Suprapubic skin (tissue), 4 donors: ENCODE results near the gene OCIAD1. TPM values are rescaled to one million over a fixed set of nuclear protein-coding genes. Genes with fewer than 3 reads are reported as not detected.

Source experiments
- DNase-seq, 2 donors: peaks; one replicate each; pipeline ENCODE4 v3.0.0-alpha.2; 2019; ENCODE audit warnings: low spot score in 2 of 2
- H3K27ac ChIP-seq: fragments of 200-600 bp; sonication (generic); one replicate; pipeline ENCODE4 v1.5.1; 2019
- H3K27me3 ChIP-seq: fragments of 200-600 bp; sonication (generic); one replicate; pipeline ENCODE4 v1.5.1; 2019
- H3K36me3 ChIP-seq: fragments of 200-600 bp; sonication (generic); one replicate; pipeline ENCODE4 v1.5.1; 2019
- H3K4me1 ChIP-seq: fragments of 200-600 bp; sonication (generic); one replicate; pipeline ENCODE4 v1.5.1; 2019
- H3K4me3 ChIP-seq: fragments of 200-600 bp; sonication (generic); one replicate; pipeline ENCODE4 v1.5.1; 2019; ENCODE audit warnings: mild to moderate bottlenecking
- H3K9me3 ChIP-seq: fragments of 200-600 bp; sonication (generic); one replicate; pipeline ENCODE4 v1.5.1; 2019
- EP300 ChIP-seq: sonication (generic); formaldehyde crosslinking; IDR thresholded peaks from one replicate; pipeline ENCODE4 v1.6.1; 2017; ENCODE audit warnings: antibody characterized with exemption
- POLR2A ChIP-seq, 2 donors: fragments of 450-650 bp; IDR thresholded peaks; one replicate each; pipeline ENCODE4 v1.6.1; 2017; ENCODE audit warnings: antibody characterized with exemption in 2 of 2, mild to moderate bottlenecking in 2 of 2, moderate library complexity in 2 of 2
- POLR2AphosphoS5 ChIP-seq, 3 donors: sonication (generic); formaldehyde crosslinking; IDR thresholded peaks; one replicate each; pipeline ENCODE4 v1.6.1; 2017; ENCODE audit warnings: antibody characterized with exemption in 3 of 3
- WGBS: methylation state at CpG from one replicate; pipeline ENCODE4 v1.1.5; 2018; 5-methylcytosine and 5-hydroxymethylcytosine counted together
- total RNA-seq, 4 donors: library from RNA; depleted of rRNA; stranded (reverse); fragments of >200 nt; gene quantifications; one replicate each; pipeline ENCODE4 v1.1.0, GENCODE V29; 2016
- TF ChIP-seq, protein P1 (sequence below), 2 donors: fragments of 200-600 bp in 1 of 2; fragments of 450-650 bp in 1 of 2; sonication (generic) in 1 of 2; IDR thresholded peaks; one replicate each; pipeline ENCODE4 v1.5.1; 2016 to 2019; ENCODE audit warnings: antibody characterized with exemption in 2 of 2, mild to moderate bottlenecking in 1 of 2, moderate library complexity in 1 of 2

OCIAD1 gene
- total RNA-seq, 4 donors from 2014 or later, result 86.2 to 104 (median 92.9) TPM

GRCh38 chr4:48905363-48906015 is 74.6 kb downstream of the OCIAD1 start:
- TF ChIP-seq POLR2AphosphoS5 (IDR thresholded peaks at IDR 0.05) (no peak), POLR2A (IDR thresholded peaks at IDR 0.05) (no peak), EP300 (no peak)
- TF ChIP-seq, protein P1, sequence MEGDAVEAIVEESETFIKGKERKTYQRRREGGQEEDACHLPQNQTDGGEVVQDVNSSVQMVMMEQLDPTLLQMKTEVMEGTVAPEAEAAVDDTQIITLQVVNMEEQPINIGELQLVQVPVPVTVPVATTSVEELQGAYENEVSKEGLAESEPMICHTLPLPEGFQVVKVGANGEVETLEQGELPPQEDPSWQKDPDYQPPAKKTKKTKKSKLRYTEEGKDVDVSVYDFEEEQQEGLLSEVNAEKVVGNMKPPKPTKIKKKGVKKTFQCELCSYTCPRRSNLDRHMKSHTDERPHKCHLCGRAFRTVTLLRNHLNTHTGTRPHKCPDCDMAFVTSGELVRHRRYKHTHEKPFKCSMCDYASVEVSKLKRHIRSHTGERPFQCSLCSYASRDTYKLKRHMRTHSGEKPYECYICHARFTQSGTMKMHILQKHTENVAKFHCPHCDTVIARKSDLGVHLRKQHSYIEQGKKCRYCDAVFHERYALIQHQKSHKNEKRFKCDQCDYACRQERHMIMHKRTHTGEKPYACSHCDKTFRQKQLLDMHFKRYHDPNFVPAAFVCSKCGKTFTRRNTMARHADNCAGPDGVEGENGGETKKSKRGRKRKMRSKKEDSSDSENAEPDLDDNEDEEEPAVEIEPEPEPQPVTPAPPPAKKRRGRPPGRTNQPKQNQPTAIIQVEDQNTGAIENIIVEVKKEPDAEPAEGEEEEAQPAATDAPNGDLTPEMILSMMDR (IDR thresholded peaks at IDR 0.05), result no peak

GRCh38 chr4:48906206-48907173 is 75.6 kb downstream of the OCIAD1 start, which contains the start of gene OCIAD2:
TSS of gene OCIAD2 (minus strand) at chr4:48906774. CDS start at chr4:48904549, 2,225 bp downstream.
- TF ChIP-seq POLR2A (IDR thresholded peaks at IDR 0.05) (no peak), POLR2AphosphoS5 (IDR thresholded peaks at IDR 0.05) (no peak), EP300 (no peak)
- TF ChIP-seq, protein P1 (IDR thresholded peaks at IDR 0.05), result no peak
- Histone ChIP-seq H3K27me3 (peaks cover 8% of the 10 kb centered on the region), H3K4me3 (peak within 1 kb of the TSS; percentile 81), H3K4me1 (peaks cover 14% of the 10 kb centered on the region), H3K9me3 (no peaks in the 10 kb centered on the region), H3K36me3 (peaks cover 8% of the 10 kb centered on the region), H3K27ac (peak within 1 kb of the TSS; percentile 45)
- peak in 1 of 2 donors; percentile 68 for DNase-seq
- 19% methylated on average over 21 of the region's 65 CpGs for WGBS

More at GRCh38 chr4:48905363-48906015, 74.6 kb downstream of the OCIAD1 start:
- no peak for DNase-seq
- no peak overlapping the region for H3K27ac ChIP-seq
- H3K9me3 ChIP-seq, result no peaks in the 10 kb centered on the region
- H3K27me3 ChIP-seq, result peaks cover 8% of the 10 kb centered on the region
- peaks cover 14% of the 10 kb centered on the region for H3K4me1 ChIP-seq
- 83% methylated on average over 9 of the region's 9 CpGs for WGBS
- H3K4me3 ChIP-seq, result peak overlapping the region; percentile 81
- H3K36me3 ChIP-seq, result peaks cover 8% of the 10 kb centered on the region

DNA sequence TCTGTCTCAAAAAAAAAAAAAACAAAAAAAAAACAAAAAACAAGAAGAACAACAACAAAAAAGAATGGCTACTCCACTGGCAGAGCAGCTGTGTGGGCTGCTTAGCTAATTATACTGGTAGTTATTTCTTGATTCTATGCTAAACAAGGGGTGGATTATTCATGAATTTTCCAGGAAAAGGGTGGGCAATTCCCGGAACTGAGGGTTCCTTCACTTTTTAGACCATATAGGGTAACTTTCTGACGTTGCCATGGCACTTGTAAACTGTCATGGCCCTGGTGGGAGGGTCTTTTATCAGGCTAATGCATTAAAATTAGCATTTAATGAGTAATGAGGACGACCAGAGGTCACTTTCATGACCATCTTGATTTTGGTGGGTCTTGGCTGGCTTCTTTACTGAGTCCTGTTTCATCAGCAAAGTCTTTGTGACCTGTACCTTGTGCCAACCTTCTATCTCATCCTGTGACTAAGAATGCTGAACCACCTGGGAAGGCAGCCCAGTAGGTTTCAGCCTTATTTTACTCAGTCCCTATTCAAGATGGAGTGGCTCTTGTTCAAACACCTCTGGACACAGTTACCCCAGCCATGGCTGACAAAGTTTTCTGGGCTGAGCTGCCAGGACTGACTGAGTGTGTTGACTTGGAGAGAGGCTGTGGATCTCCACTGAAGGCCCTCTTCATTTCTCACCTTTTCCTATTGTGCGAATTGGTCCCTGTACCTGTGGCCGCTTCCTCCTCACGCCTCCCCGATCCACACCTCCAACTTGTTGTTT is 77.0 kb downstream of the OCIAD1 start:
- peaks cover 14% of the 10 kb centered on the region for H3K4me1 ChIP-seq
- H3K4me3 ChIP-seq, result no peak overlapping the region
- TF ChIP-seq EP300 (no peak), POLR2AphosphoS5 (IDR thresholded peaks at IDR 0.05) (no peak), POLR2A (IDR thresholded peaks at IDR 0.05) (no peak)
- TF ChIP-seq, protein P1 (IDR thresholded peaks at IDR 0.05), result no peak
- 92% methylated on average over 7 of the region's 7 CpGs for WGBS
- no peak overlapping the region for H3K27ac ChIP-seq
- peaks cover 8% of the 10 kb centered on the region for H3K27me3 ChIP-seq
- no peaks in the 10 kb centered on the region for H3K36me3 ChIP-seq
- no peak for DNase-seq
- H3K9me3 ChIP-seq, result no peaks in the 10 kb centered on the region

DNA sequence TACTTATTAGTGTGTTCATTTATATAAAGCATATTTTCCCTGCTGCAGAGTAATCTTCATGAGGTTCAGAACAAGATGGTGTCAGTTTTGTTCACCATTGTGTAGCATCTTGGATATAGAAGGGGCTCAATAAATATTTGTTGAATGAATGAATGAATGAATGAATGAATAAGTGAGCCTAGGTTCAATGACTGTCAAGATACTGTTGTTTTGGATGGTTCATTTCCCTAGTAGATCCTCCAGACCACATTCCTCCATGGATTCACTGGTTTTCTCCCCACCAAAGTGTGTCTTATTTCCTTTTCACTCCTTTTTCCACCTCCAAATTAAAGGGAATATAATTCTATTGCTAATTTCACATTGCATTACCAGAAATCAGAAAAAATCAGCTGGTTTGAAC is 77.8 kb downstream of the OCIAD1 start:
- no peaks in the 10 kb centered on the region for H3K36me3 ChIP-seq
- H3K9me3 ChIP-seq, result no peaks in the 10 kb centered on the region
- TF ChIP-seq EP300, result no peak
- TF ChIP-seq POLR2A (IDR thresholded peaks at IDR 0.05), result no peak
- TF ChIP-seq POLR2AphosphoS5 (IDR thresholded peaks at IDR 0.05), result no peak
- TF ChIP-seq, protein P1 (IDR thresholded peaks at IDR 0.05), result no peak
- peaks cover 14% of the 10 kb centered on the region for H3K4me1 ChIP-seq
- H3K27me3 ChIP-seq, result peaks cover 8% of the 10 kb centered on the region
- H3K4me3 ChIP-seq, result no peak overlapping the region
- H3K27ac ChIP-seq, result no peak overlapping the region
- DNase-seq, result no peak
